Activated B cell treated with CpG ODN at 0.5 μM for 24 hours (primary cell): ENCODE measurements around the gene AUNIP. TPM values are rescaled to one million over a fixed set of nuclear protein-coding genes. Genes with fewer than 3 reads are reported as not detected.

Experiments
- ATAC-seq: fragments of 200-7000 bp; cut with Tn5 transposase; one replicate; pipeline ENCODE4 v1.10.0; 2021; ENCODE audit warnings: low read depth, mild to moderate bottlenecking, moderate library complexity
- CTCF ChIA-PET: fragments of 350-600 bp; sonication (Branson Sonifier 250); formaldehyde crosslinking; loops from one replicate; lab custom pipeline; 2021; ENCODE audit warnings: antibody characterized with exemption; lab: Charles Lee
- POLR2A ChIA-PET: fragments of 350-600 bp; sonication (Branson Sonifier 250); formaldehyde crosslinking; loops from one replicate; lab custom pipeline; 2021; ENCODE audit warnings: antibody characterized with exemption; lab: Charles Lee
- DNase-seq: peaks from one replicate; pipeline ENCODE4 v3.0.0; 2022
- H3K27ac Mint-ChIP-seq: one replicate; pipeline ENCODE4 v1.8.0; 2020; ENCODE audit warnings: mixed read lengths
- H3K27me3 Mint-ChIP-seq: one replicate; pipeline ENCODE4 v1.8.0; 2021; ENCODE audit warnings: mixed read lengths
- H3K36me3 Mint-ChIP-seq: one replicate; pipeline ENCODE4 v1.8.0; 2021; ENCODE audit warnings: low read depth, mixed read lengths
- H3K4me1 Mint-ChIP-seq: one replicate; pipeline ENCODE4 v1.8.0; 2021; ENCODE audit warnings: mixed read lengths
- H3K4me3 Mint-ChIP-seq: one replicate; pipeline ENCODE4 v1.8.0; 2020; ENCODE audit warnings: mild to moderate bottlenecking, mixed read lengths
- H3K9me3 Mint-ChIP-seq: one replicate; pipeline ENCODE4 v1.8.0; 2020; ENCODE audit warnings: mixed read lengths
- intact Hi-C: fragments of 100-400 bp; cut with micrococcal nuclease; formaldehyde crosslinking; loops from one replicate; pipeline ENCODE4 v1.15.1; 2024
- total RNA-seq: library from RNA; stranded (reverse); gene quantifications from 2 replicates; pipeline ENCODE4 v1.2.3, GENCODE V29; 2022
- TF ChIP-seq, protein P1 (sequence below): fragments of 200-600 bp; IDR thresholded peaks from one replicate; pipeline ENCODE4 v1.8.0; 2022; ENCODE audit warnings: antibody characterized with exemption, mild to moderate bottlenecking

Gene AUNIP
- total RNA-seq: 0.42 and 0.64 TPM in 2 replicates

- Mint-ChIP-seq H3K27ac (peak within 1 kb of the TSS; percentile 94), H3K27me3 (no peaks in the 10 kb centered on the region), H3K9me3 (no peaks in the 10 kb centered on the region), H3K4me3 (peak within 1 kb of the TSS; percentile 91), H3K4me1 (peaks cover 28% of the 10 kb centered on the region), H3K36me3 (peaks cover 3% of the 10 kb centered on the region)
- intact Hi-C loops: loop anchor here (1.0 to 2.0 kb wide), 5 partner anchors 16 to 139 kb away; partner anchors contain the start of genes PAFAH2, PAQR7 and STMN1
- ATAC-seq: peak; percentile 99
- TF ChIP-seq, protein P1, sequence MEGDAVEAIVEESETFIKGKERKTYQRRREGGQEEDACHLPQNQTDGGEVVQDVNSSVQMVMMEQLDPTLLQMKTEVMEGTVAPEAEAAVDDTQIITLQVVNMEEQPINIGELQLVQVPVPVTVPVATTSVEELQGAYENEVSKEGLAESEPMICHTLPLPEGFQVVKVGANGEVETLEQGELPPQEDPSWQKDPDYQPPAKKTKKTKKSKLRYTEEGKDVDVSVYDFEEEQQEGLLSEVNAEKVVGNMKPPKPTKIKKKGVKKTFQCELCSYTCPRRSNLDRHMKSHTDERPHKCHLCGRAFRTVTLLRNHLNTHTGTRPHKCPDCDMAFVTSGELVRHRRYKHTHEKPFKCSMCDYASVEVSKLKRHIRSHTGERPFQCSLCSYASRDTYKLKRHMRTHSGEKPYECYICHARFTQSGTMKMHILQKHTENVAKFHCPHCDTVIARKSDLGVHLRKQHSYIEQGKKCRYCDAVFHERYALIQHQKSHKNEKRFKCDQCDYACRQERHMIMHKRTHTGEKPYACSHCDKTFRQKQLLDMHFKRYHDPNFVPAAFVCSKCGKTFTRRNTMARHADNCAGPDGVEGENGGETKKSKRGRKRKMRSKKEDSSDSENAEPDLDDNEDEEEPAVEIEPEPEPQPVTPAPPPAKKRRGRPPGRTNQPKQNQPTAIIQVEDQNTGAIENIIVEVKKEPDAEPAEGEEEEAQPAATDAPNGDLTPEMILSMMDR: no peak
- POLR2A ChIA-PET: interaction anchor here (1.0 to 1.4 kb wide), 2 partner anchors 17 to 429 kb away, joined by 3 to 5 read pairs; partner anchors contain the start of gene MACO1
- CTCF ChIA-PET: no interaction called here
- DNase-seq: peak; percentile 90
Observed at GRCh38 chr1:25858906-25859789, at the start of gene AUNIP. Gene AUNIP (minus strand): TSS chr1:25859457. CDS start chr1:25859357, 100 bp downstream.

- DNase-seq: no peak
- Mint-ChIP-seq H3K36me3 (no peaks in the 10 kb centered on the region), H3K4me1 (peaks cover 15% of the 10 kb centered on the region), H3K9me3 (peaks cover 2% of the 10 kb centered on the region), H3K4me3 (no peak overlapping the region), H3K27ac (no peak overlapping the region), H3K27me3 (no peaks in the 10 kb centered on the region)
- ChIA-PET CTCF (interaction anchor here (1.3 kb wide), 1 partner anchor 13 kb away, joined by 4 read pairs; no protein-coding TSS in a partner anchor), POLR2A (interaction anchor here (0.9 kb wide), 1 partner anchor 14 kb away, joined by 3 read pairs; no protein-coding TSS in a partner anchor)
- TF ChIP-seq, protein P1: no peak
- ATAC-seq: no peak
- intact Hi-C loops: loop anchor here (5.0 kb wide), 2 partner anchors 253 to 523 kb away; partner anchors contain the start of gene DHDDS
Observed at GRCh38 chr1:25909040-25909439, 49.8 kb upstream of the AUNIP start.

DNA sequence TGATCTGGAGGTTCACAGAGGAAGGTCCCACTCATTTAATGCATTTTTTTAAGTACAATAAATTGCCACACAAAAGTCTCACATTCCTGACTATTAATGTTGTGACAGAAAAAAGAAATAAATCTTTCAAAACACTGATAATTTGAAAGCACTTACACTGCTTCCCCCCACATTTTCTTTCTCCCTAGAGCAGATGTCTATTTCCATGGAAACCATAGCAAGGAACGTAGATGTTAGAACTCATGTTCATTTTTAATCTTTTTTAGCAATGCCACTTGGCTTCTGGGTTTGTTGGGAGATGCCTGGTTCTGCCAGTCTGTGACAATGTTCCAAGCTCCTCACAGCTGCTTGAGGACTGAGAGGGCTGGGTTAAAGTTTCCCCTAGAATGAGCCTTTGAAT, 48.9 kb upstream of the AUNIP start:
- no peak overlapping the region for H3K4me3 Mint-ChIP-seq
- intact Hi-C loops: loop anchor here (5.0 kb wide), 2 partner anchors 254 to 524 kb away; partner anchors contain the start of gene DHDDS
- ChIA-PET CTCF (no interaction called here), POLR2A (interaction anchor here (0.9 kb wide), 1 partner anchor 13 kb away, joined by 3 read pairs; no protein-coding TSS in a partner anchor)
- no peak for DNase-seq
- H3K9me3 Mint-ChIP-seq: peaks cover 2% of the 10 kb centered on the region
- no peaks in the 10 kb centered on the region for H3K36me3 Mint-ChIP-seq
- no peak for ATAC-seq
- H3K4me1 Mint-ChIP-seq: peaks cover 15% of the 10 kb centered on the region
- TF ChIP-seq, protein P1: no peak
- H3K27me3 Mint-ChIP-seq: no peaks in the 10 kb centered on the region
- H3K27ac Mint-ChIP-seq: no peak overlapping the region

GRCh38 chr1:25907601-25908000, 48.3 kb upstream of the AUNIP start:
- H3K27ac Mint-ChIP-seq: no peak overlapping the region
- TF ChIP-seq, protein P1: no peak
- DNase-seq: no peak
- peaks cover 2% of the 10 kb centered on the region for H3K36me3 Mint-ChIP-seq
- no peaks in the 10 kb centered on the region for H3K27me3 Mint-ChIP-seq
- peaks cover 15% of the 10 kb centered on the region for H3K4me1 Mint-ChIP-seq
- CTCF ChIA-PET: interaction anchor here (1.2 kb wide), 1 partner anchor 12 kb away, joined by 4 read pairs; no protein-coding TSS in a partner anchor
- intact Hi-C loops: loop anchor here (2.0 to 5.0 kb wide), 5 partner anchors 33 to 525 kb away; partner anchors contain the start of genes DHDDS, MTFR1L, PAQR7 and PDIK1L
- H3K9me3 Mint-ChIP-seq: peaks cover 2% of the 10 kb centered on the region
- POLR2A ChIA-PET: no interaction called here
- no peak for ATAC-seq
- peak overlapping the region; percentile 53 for H3K4me3 Mint-ChIP-seq
